Glutamatergic neuron (in vitro differentiated cells): ENCODE measurements around the gene SLC22A31. TPM values are rescaled to one million over a fixed set of nuclear protein-coding genes. Genes with fewer than 3 reads are reported as not detected.

Source experiments
- DNase-seq: peaks from one replicate; pipeline ENCODE4 v3.0.0; 2022
- H3K27ac Mint-ChIP-seq: one replicate; pipeline ENCODE4 v1.8.0; 2020; ENCODE audit warnings: mild to moderate bottlenecking, mixed read lengths, inconsistent platforms; ENCODE audit not compliant: unreplicated experiment
- H3K27me3 Mint-ChIP-seq: one replicate; pipeline ENCODE4 v1.8.0; 2020; ENCODE audit warnings: mild to moderate bottlenecking, moderate library complexity, mixed read lengths, inconsistent platforms; ENCODE audit not compliant: unreplicated experiment
- H3K36me3 Mint-ChIP-seq: one replicate; pipeline ENCODE4 v1.8.0; 2020; ENCODE audit warnings: mild to moderate bottlenecking, mixed read lengths, inconsistent platforms; ENCODE audit not compliant: unreplicated experiment
- H3K4me1 Mint-ChIP-seq: one replicate; pipeline ENCODE4 v1.8.0; 2020; ENCODE audit warnings: mild to moderate bottlenecking, low read depth, mixed read lengths, inconsistent platforms; ENCODE audit not compliant: unreplicated experiment
- H3K4me3 Mint-ChIP-seq: one replicate; pipeline ENCODE4 v1.8.0; 2020; ENCODE audit warnings: mild to moderate bottlenecking, mixed read lengths, inconsistent platforms; ENCODE audit not compliant: unreplicated experiment
- H3K9me3 Mint-ChIP-seq: one replicate; pipeline ENCODE4 v1.8.0; 2020; ENCODE audit warnings: mild to moderate bottlenecking, moderate library complexity, mixed read lengths, inconsistent platforms; ENCODE audit not compliant: unreplicated experiment
- CTCF ChIP-seq: fragments of 200-600 bp; sonication (generic); IDR thresholded peaks from one replicate; pipeline ENCODE4 v1.5.0; 2021; ENCODE audit not compliant: partially characterized antibody, unreplicated experiment
- total RNA-seq: library from RNA; stranded (reverse); fragmentation: NEBNext Ultra II Directional; extraction: Animal tissue kit (Norgen Biotek cat#: 25700); gene quantifications from one replicate; pipeline ENCODE4 v1.2.1, GENCODE V29; 2021; ENCODE audit not compliant: unreplicated experiment

SLC22A31 gene
- total RNA-seq, 1 donor from 2014 or later, result 3.9 TPM

DNA sequence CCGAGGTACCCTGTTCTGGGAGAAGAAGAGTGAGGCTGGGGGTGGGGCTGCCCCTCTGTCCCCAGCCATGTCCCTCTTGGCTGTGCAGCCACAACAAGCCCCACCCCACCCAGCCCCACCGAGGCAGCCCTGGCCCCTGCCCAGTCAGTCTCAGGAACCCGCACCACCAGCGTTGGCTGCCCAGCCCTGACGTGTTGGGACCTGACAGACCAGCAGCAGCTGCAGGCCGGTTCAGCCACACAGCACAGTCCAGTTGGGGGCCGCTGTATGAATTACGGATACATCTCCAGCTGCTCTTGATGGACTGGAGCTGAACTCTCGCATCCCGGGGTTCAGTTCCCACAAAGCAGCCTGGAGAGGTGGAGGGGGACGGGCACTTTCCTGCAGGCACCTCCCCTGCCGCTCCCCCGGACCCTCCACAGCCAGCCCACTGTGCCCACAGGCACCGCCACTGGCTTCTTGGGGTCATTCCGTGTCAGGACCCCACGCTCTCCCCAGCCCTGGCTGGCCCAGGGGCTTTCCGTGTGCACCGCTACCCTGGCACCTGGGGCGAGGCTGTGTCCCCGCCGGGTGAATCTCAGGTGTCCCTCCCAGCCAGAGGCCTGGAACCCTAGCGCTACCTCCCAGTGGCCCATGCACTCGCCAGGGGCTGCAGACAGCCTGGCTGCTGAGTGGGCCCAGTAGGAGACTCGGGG is 21.7 kb downstream of the SLC22A31 start:
- H3K27me3 Mint-ChIP-seq, result no peaks in the 10 kb centered on the region
- H3K4me3 Mint-ChIP-seq, result no peak overlapping the region
- H3K36me3 Mint-ChIP-seq, result no peaks in the 10 kb centered on the region
- DNase-seq, result no peak
- H3K27ac Mint-ChIP-seq, result no peak overlapping the region
- peaks cover 2% of the 10 kb centered on the region for H3K9me3 Mint-ChIP-seq
- no peak for TF ChIP-seq CTCF
- peaks cover 3% of the 10 kb centered on the region for H3K4me1 Mint-ChIP-seq

DNA sequence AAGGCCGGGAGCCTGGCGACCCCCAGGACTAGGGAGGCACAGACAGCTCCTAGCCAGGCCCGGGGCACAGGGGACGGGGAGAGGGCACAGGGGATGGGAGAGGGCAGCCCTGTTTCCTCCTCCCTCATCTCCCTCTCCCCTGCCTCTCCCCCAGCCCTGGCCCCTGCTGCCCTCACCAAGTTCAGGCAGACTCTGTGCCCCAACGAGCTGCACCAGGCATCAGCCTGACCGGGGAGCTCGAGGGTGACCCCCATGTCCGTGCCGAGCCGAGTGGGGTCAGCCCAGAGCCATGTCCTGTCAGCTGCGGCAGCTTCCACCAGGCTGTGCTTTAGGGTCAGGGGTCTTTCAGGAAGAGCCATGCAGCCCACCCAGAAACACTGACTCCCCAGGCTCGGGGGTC is 22.8 kb downstream of the SLC22A31 start:
- H3K27ac Mint-ChIP-seq, result no peak overlapping the region
- DNase-seq, result no peak
- H3K36me3 Mint-ChIP-seq, result no peaks in the 10 kb centered on the region
- peaks cover 2% of the 10 kb centered on the region for H3K9me3 Mint-ChIP-seq
- H3K4me3 Mint-ChIP-seq, result no peak overlapping the region
- peaks cover 6% of the 10 kb centered on the region for H3K4me1 Mint-ChIP-seq
- H3K27me3 Mint-ChIP-seq, result no peaks in the 10 kb centered on the region
- no peak for TF ChIP-seq CTCF

GRCh38 chr16:89176717-89177116 is 23.6 kb downstream of the SLC22A31 start:
- TF ChIP-seq CTCF, result no peak
- Mint-ChIP-seq H3K9me3 (peaks cover 2% of the 10 kb centered on the region), H3K36me3 (no peaks in the 10 kb centered on the region), H3K4me1 (peaks cover 6% of the 10 kb centered on the region), H3K27me3 (no peaks in the 10 kb centered on the region), H3K4me3 (no peak overlapping the region), H3K27ac (no peak overlapping the region)
- no peak for DNase-seq

- Mint-ChIP-seq H3K9me3 (peaks cover under 1% of the 10 kb centered on the region), H3K4me3 (no peak overlapping the region), H3K27me3 (no peaks in the 10 kb centered on the region), H3K27ac (no peak overlapping the region), H3K36me3 (no peaks in the 10 kb centered on the region), H3K4me1 (peaks cover 6% of the 10 kb centered on the region)
- TF ChIP-seq CTCF, result no peak
- no peak for DNase-seq
Measured at GRCh38 chr16:89176147-89176690, 24.1 kb downstream of the SLC22A31 start.
